Measurements from ENCODE around the gene RGS8.

RGS8 gene

GRCh38 chr1:182721525-182721924 is 37.1 kb upstream of the RGS8 start:
- no peak overlapping the region for H3K4me3 ChIP-seq (ENCODE audit: low read depth, low read length)
- no peak for TF ChIP-seq CTCF (IDR thresholded peaks at IDR 0.05; ENCODE audit: insufficient read depth, low read depth, low read length, missing control alignments)
- DNase-seq (ENCODE audit: low read depth) = no peak

GRCh38 chr1:182720463-182720862 is 36.1 kb upstream of the RGS8 start:
- TF ChIP-seq CTCF (IDR thresholded peaks at IDR 0.05; ENCODE audit: insufficient read depth, low read depth, low read length, missing control alignments) = no peak
- H3K4me3 ChIP-seq (ENCODE audit: low read depth, low read length) = no peak overlapping the region
- no peak for DNase-seq (ENCODE audit: low read depth)

GRCh38 chr1:182719553-182719952 is 35.2 kb upstream of the RGS8 start:
- DNase-seq (ENCODE audit: low read depth) = no peak
- no peak overlapping the region for H3K4me3 ChIP-seq (ENCODE audit: low read depth, low read length)
- TF ChIP-seq CTCF (IDR thresholded peaks at IDR 0.05; ENCODE audit: insufficient read depth, low read depth, low read length, missing control alignments) = no peak

GRCh38 chr1:182718311-182718710 is 33.9 kb upstream of the RGS8 start:
- no peak overlapping the region for H3K4me3 ChIP-seq (ENCODE audit: low read depth, low read length)
- peak; percentile 31 for TF ChIP-seq CTCF (IDR thresholded peaks at IDR 0.05; ENCODE audit: insufficient read depth, low read depth, low read length, missing control alignments)
- DNase-seq (ENCODE audit: low read depth) = peak; percentile 37

- TF ChIP-seq CTCF (IDR thresholded peaks at IDR 0.05; ENCODE audit: insufficient read depth, low read depth, low read length, missing control alignments) = no peak
- no peak overlapping the region for H3K4me3 ChIP-seq (ENCODE audit: low read depth, low read length)
- DNase-seq (ENCODE audit: low read depth) = peak; percentile 34
These were observed 32.6 kb upstream of the RGS8 start for GRCh38 chr1:182716740-182717720.

- TF ChIP-seq CTCF (IDR thresholded peaks at IDR 0.05; ENCODE audit: insufficient read depth, low read depth, low read length, missing control alignments) = no peak
- no peak for DNase-seq (ENCODE audit: low read depth)
- H3K4me3 ChIP-seq (ENCODE audit: low read depth, low read length) = no peak overlapping the region
These were observed 31.1 kb upstream of the RGS8 start for GRCh38 chr1:182715531-182715930.

All from GM12865 (cell line).